HS-27A (cell line): ENCODE measurements around the gene ADCY2.

ENCODE experiments used
- DNase-seq: peaks from one replicate; pipeline ENCODE4 v3.0.0-alpha.2; 2012; ENCODE audit warnings: low read depth, missing footprints

Gene ADCY2

GRCh38 chr5:7503564-7503963 lies 107.6 kb downstream of the ADCY2 start:
- DNase-seq: no peak

- DNase-seq: no peak
These were observed 119.5 kb downstream of the ADCY2 start for GRCh38 chr5:7515284-7515914.

GRCh38 chr5:7516253-7516652 lies 120.3 kb downstream of the ADCY2 start:
- DNase-seq: no peak

GRCh38 chr5:7517006-7517405 lies 121.1 kb downstream of the ADCY2 start:
- no peak for DNase-seq

GRCh38 chr5:7518947-7519560 lies 123.1 kb downstream of the ADCY2 start:
- no peak for DNase-seq

- DNase-seq: no peak
These were observed 123.6 kb downstream of the ADCY2 start for GRCh38 chr5:7519564-7519963.

GRCh38 chr5:7529880-7530279 lies 133.9 kb downstream of the ADCY2 start:
- no peak for DNase-seq

- no peak for DNase-seq
These were observed 138.0 kb downstream of the ADCY2 start for GRCh38 chr5:7533941-7534340.

GRCh38 chr5:7534505-7534904 lies 138.6 kb downstream of the ADCY2 start:
- no peak for DNase-seq

- no peak for DNase-seq
These were observed 141.6 kb downstream of the ADCY2 start for GRCh38 chr5:7537573-7537972.

GRCh38 chr5:7539571-7539970 lies 143.6 kb downstream of the ADCY2 start:
- no peak for DNase-seq

- no peak for DNase-seq
These were observed 145.0 kb downstream of the ADCY2 start for GRCh38 chr5:7540736-7541485.

GRCh38 chr5:7541898-7542297 lies 146.0 kb downstream of the ADCY2 start:
- DNase-seq: no peak

GRCh38 chr5:7546555-7546954 lies 150.6 kb downstream of the ADCY2 start:
- DNase-seq: no peak

- no peak for DNase-seq
These were observed 152.7 kb downstream of the ADCY2 start for GRCh38 chr5:7548596-7548995.

GRCh38 chr5:7565559-7565958 lies 169.6 kb downstream of the ADCY2 start:
- no peak for DNase-seq

GRCh38 chr5:7576023-7576715 lies 180.2 kb downstream of the ADCY2 start:
- DNase-seq: no peak

- DNase-seq: no peak
These were observed 181.4 kb downstream of the ADCY2 start for GRCh38 chr5:7577381-7577780.

GRCh38 chr5:7578071-7578470 lies 182.1 kb downstream of the ADCY2 start:
- DNase-seq: no peak

- DNase-seq: no peak
These were observed 188.8 kb downstream of the ADCY2 start for GRCh38 chr5:7584749-7585148.

GRCh38 chr5:7585807-7586206 lies 189.9 kb downstream of the ADCY2 start:
- DNase-seq: no peak

- DNase-seq: no peak
These were observed 190.5 kb downstream of the ADCY2 start for GRCh38 chr5:7586480-7586879.

GRCh38 chr5:7589800-7590199 lies 193.9 kb downstream of the ADCY2 start:
- no peak for DNase-seq
